NCI-H1105 (cell line): ENCODE data around the gene NLN.

Source experiments
- DNase-seq: peaks from one replicate; lab custom pipeline; 2025; lab: John Stamatoyannopoulos, UW

The NLN gene

DNA sequence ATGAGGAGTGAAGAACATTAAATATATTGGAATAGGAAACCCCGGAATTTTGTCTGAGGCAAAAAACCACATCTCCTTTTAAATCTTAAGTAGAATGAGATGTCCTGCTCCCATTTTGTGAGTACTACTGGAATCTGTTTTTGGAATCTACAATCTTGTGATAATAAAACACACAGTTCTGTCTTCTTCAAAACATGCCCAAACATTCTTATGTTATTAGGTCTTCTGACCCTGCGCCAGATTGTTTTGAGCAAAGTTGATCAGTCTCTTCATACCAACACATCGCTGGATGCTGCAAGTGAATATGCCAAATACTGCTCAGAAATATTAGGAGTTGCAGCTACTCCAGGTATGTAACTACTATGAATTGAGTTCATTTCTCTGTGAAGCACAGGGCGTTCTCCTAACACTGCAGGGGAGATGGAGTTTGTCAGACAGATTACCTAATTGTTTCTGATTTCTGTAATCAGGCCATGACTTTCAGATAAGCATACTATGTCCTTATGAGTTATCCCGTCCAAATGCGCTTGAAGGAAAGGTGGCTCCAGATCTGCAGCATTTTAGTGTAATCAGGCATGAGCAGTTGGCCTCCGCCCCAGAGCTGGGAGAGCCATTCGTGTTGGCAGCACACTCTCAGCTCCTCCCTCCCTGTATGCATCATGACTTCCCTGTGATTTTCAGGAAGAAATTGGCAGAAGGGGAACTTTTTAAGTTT, 88.0 kb downstream of the NLN start:
- DNase-seq: no peak

GRCh38 chr5:65811004-65811403, 89.0 kb downstream of the NLN start:
- no peak for DNase-seq

DNA sequence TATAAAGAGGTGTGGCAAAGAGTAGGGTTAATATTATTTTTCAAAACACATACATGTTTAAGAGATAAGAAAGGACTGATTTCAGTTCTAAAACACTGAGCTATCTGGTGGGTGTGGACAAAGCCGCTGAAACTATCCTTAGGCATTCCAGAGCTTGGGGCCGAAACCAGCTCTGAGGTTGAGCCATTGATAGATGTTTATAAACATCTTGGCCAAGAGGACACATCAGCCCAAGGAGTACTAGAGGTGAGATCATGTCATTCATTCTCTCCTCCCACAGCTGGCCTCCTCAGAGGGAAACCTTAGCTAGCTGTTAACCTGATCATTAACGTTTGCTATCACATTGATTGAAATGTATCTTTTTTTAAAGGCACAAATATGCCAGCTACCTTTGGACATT, 89.9 kb downstream of the NLN start:
- no peak for DNase-seq

GRCh38 chr5:65812648-65813047, 90.6 kb downstream of the NLN start:
- DNase-seq: no peak

GRCh38 chr5:65813174-65813573, 91.2 kb downstream of the NLN start:
- DNase-seq: no peak

GRCh38 chr5:65815161-65815560, 93.2 kb downstream of the NLN start:
- DNase-seq: no peak

GRCh38 chr5:65816729-65817128, 94.7 kb downstream of the NLN start:
- no peak for DNase-seq

DNA sequence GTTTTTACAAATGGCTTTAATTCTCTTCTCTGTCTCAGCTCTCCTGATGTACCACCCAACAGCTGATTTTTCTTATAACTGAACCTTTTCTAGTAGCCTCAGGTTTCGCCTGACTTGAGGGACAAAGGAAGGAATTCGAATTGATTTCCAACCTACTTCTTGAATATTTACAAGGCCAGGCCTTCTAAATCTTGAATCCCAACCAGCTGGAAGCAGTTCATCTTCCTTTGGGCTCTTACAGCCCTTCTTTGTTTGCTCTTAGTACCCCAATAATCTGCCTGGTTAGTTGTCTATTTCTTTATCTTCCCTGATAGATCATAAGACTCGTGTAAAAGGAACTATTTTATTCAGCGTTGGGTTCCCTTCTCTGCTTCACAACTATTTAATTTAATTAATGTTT, 95.9 kb downstream of the NLN start:
- no peak for DNase-seq

DNA sequence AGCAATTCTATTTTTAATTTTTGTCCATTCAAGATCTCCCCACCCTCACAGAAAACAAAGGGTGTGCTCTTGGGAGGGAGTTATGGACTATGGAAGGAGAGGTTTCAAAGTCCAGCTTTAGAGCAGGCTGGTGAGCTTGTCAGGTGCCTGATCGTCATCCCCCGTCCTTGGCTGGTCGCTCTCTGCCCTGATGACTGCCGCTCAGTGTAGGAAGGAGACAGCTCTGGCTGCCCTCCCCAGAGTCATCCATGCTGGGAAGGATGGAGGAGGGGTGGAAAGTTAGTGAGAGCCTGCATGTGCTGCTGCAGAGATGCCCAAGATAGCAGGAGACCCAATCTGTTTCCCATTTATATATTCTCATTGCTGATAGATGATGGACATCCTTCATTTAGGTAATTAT, 96.6 kb downstream of the NLN start:
- no peak for DNase-seq

DNA sequence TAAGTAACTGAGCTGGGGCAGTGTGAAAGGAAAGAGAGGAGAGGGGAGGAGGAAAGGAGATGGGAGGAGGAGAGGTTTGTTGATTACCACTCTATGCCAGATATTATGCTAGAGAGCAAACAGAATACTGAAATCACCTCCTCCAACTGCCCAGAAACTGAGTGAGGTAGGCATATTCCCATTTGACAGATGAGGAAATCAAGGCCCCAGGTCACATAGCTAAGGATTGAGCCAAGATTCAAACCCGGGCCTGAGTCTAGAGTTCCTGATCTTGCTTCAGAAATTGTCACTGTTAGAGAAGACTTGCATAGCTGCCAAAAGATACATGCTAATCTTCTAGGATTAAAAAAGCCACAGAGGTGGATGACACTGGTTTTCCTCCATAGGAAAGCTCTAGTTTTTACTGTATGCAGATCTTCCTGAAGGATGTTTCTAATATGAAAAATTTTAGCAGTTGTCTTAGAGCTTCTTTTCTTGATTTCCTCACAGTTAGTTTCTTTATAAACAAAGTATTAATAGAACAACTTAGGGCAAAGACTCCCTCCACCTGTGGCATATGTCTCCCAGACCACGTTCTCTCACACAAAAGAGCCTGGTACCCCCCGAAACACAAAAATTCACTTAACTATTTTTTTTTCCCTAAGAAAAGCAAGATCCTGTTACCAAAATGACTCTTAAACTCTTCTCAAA, 97.4 kb downstream of the NLN start:
- no peak for DNase-seq

- no peak for DNase-seq
Observed at GRCh38 chr5:65819905-65820240, 97.9 kb downstream of the NLN start.

GRCh38 chr5:65820373-65820772, 98.4 kb downstream of the NLN start:
- DNase-seq: no peak

- DNase-seq: no peak
Observed at GRCh38 chr5:65821966-65822365, 100.0 kb downstream of the NLN start.

GRCh38 chr5:65822710-65823109, 100.7 kb downstream of the NLN start:
- DNase-seq: no peak

- no peak for DNase-seq
Observed at GRCh38 chr5:65823204-65823603, 101.2 kb downstream of the NLN start.

GRCh38 chr5:65823845-65824445, 101.9 kb downstream of the NLN start:
- DNase-seq: no peak

- no peak for DNase-seq
Observed at GRCh38 chr5:65825408-65826328, 103.7 kb downstream of the NLN start.

DNA sequence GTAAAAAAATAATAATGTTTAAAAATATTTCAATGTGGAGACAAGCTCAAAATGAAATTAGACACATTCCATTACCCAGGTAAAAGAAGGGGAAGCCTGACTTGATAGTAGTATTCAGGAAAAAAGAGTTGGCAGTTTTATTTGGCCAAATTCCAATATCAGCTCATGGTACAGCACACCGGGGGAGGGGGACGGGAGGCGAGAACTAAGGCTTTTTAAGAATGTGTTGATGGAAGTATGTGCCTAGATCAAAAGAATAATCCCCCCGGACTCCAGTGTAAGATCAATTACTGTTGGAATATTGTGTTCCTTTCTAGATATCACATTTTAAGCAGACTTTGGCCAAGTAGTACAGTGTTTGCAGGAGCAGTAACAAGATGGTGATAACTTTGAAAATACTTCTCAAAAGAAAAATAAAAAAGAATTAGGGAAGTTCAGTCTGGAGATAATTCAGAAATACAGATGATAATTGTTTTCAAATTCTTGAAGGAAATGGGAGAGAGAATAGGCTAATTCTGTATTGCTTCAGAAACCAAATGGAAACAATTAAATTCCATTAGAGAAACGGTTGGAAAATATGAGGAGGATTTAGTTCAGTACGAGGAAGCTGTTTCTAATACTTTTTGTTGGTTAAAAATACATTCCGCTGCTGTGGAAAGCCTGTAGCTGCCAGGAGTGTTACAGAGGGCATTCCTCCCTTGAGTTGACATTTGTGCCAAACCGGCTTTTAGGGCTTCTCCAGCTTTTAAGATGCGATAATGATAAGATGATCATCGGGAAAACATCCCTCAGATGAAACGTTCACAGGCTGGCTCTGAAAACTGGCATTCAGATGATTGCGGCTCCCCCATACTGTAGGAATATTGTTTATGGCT, 106.3 kb downstream of the NLN start:
- DNase-seq: no peak

GRCh38 chr5:65830856-65831255, 108.9 kb downstream of the NLN start:
- DNase-seq: no peak

GRCh38 chr5:65831276-65831675, 109.3 kb downstream of the NLN start:
- DNase-seq: no peak

DNA sequence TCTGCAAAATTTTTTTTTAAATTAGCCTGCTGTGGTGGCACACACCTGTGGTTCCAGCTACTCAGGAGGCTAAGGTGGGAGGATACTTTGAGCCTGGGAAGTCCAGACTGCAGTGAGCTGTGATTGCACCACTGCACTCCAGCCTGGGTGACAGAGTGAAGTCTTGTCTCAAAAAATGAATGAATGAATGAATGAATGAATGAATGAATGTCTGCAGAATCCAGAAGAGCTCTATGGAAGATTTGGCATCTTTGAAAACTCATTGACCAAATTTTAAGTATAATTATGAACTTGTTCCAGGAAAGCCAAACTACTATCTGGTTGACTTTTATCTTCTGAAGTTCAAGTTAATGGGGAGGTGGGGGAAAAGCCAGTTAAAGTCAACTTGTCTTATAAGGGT, 110.1 kb downstream of the NLN start:
- no peak for DNase-seq
